H1 (cell line): Measurements from ENCODE around the gene LAS1L.

Experiments used
- ATF3 ChIP-seq: IDR thresholded peaks from 2 replicates; pipeline ENCODE4 v1.6.1; 2011; ENCODE audit warnings: low read depth, mild to moderate bottlenecking, low read length; ENCODE audit not compliant: insufficient read depth
- CTCF ChIP-seq, 3 experiments: IDR thresholded peaks; 1 replicate in 2 of 3; 2 replicates in 1 of 3; pipeline versions ENCODE4 v1.5.1 to v1.6.1; 2011; ENCODE audit warnings: low read length in 3 of 3, mild to moderate bottlenecking in 3 of 3, inconsistent platforms in 2 of 3, low read depth in 1 of 3, moderate library complexity in 1 of 3; ENCODE audit not compliant: insufficient read depth in 1 of 3; ENCODE audit errors: control extremely low read depth in 1 of 3
- EZH2 ChIP-seq: fragments of 200-600 bp; sonication (generic); IDR thresholded peaks from 2 replicates; pipeline ENCODE4 v1.7.1; 2012; ENCODE audit warnings: low read depth, mild to moderate bottlenecking, moderate library complexity, low read length, inconsistent platforms; ENCODE audit not compliant: severe bottlenecking
- JUN ChIP-seq: IDR thresholded peaks from 2 replicates; pipeline ENCODE4 v1.6.1; 2011; ENCODE audit warnings: low read depth, mild to moderate bottlenecking, improper control_type of control experiment, low read length
- KDM1A ChIP-seq: fragments of 200-600, 300-600 bp; sonication (generic); IDR thresholded peaks from 2 replicates; pipeline ENCODE4 v1.7.1; 2016; ENCODE audit warnings: mild to moderate bottlenecking, low read length, borderline replicate concordance
- MAFK ChIP-seq: IDR thresholded peaks from 2 replicates; pipeline ENCODE4 v1.6.1; 2012; ENCODE audit warnings: low read depth, mild to moderate bottlenecking, improper control_type of control experiment, low read length
- POLR2A ChIP-seq, 2 experiments: IDR thresholded peaks; 1 replicate in 1 of 2; 2 replicates in 1 of 2; pipeline ENCODE4 v1.6.1; 2011; ENCODE audit warnings: low read depth in 2 of 2, low read length in 2 of 2, mild to moderate bottlenecking in 2 of 2; ENCODE audit errors: control extremely low read depth in 1 of 2
- POLR2AphosphoS5 ChIP-seq: IDR thresholded peaks from 2 replicates; pipeline ENCODE4 v1.6.1; 2011; ENCODE audit warnings: low read depth, low read length
- SIN3A ChIP-seq, 2 experiments: IDR thresholded peaks in 1 of 2; conservative IDR thresholded peaks in 1 of 2; 2 replicates each; pipeline ENCODE4 v1.6.1; 2011 to 2012; ENCODE audit warnings: low read length in 2 of 2, improper control_type of control experiment in 1 of 2, low read depth in 1 of 2, mild to moderate bottlenecking in 1 of 2
- SIX5 ChIP-seq: IDR thresholded peaks from 2 replicates; pipeline ENCODE4 v1.6.1; 2011; ENCODE audit warnings: mild to moderate bottlenecking, low read depth, low read length
- TEAD4 ChIP-seq: IDR thresholded peaks from 2 replicates; pipeline ENCODE4 v1.6.1; 2012; ENCODE audit warnings: low read depth, low read length, inconsistent platforms, mixed read lengths
- USF2 ChIP-seq: IDR thresholded peaks from 2 replicates; pipeline ENCODE4 v1.6.1; 2011; ENCODE audit warnings: low read length, improper control_type of control experiment
- YY1 ChIP-seq: IDR thresholded peaks from 2 replicates; pipeline ENCODE4 v1.6.1; 2011; ENCODE audit warnings: low read depth, mild to moderate bottlenecking, low read length

GRCh38 chrX:65575022-65575421 is 40.4 kb upstream of the LAS1L start:
- TF ChIP-seq SIX5 (no peak), CTCF (IDR thresholded peaks at IDR 0.05; ENCODE audit: control extremely low read depth in 1 of 3, insufficient read depth in 1 of 3, low read depth in 1 of 3, low read length in 3 of 3) (no peak), POLR2AphosphoS5 (no peak), USF2 (no peak), MAFK (no peak), KDM1A (no peak), POLR2A (IDR thresholded peaks at IDR 0.05; ENCODE audit: control extremely low read depth in 1 of 2, low read depth in 2 of 2, low read length in 2 of 2) (no peak), EZH2 (no peak), SIN3A (conservative IDR thresholded peaks at IDR 0.05 in 1 of 2, IDR thresholded peaks at IDR 0.05 in 1 of 2; ENCODE audit: low read depth in 1 of 2, low read length in 2 of 2) (no peak), YY1 (no peak), JUN (no peak), ATF3 (no peak), TEAD4 (no peak)
